GM18502 (cell line): ENCODE measurements around the gene SARM1.

Source experiments
- ATAC-seq: cut with Tn5 transposase; IDR thresholded peaks from one replicate; pipeline ENCODE4 v1.9.1; 2021; ENCODE audit warnings: mild to moderate bottlenecking; ENCODE audit not compliant: unreplicated experiment, poor library complexity

The SARM1 gene

DNA sequence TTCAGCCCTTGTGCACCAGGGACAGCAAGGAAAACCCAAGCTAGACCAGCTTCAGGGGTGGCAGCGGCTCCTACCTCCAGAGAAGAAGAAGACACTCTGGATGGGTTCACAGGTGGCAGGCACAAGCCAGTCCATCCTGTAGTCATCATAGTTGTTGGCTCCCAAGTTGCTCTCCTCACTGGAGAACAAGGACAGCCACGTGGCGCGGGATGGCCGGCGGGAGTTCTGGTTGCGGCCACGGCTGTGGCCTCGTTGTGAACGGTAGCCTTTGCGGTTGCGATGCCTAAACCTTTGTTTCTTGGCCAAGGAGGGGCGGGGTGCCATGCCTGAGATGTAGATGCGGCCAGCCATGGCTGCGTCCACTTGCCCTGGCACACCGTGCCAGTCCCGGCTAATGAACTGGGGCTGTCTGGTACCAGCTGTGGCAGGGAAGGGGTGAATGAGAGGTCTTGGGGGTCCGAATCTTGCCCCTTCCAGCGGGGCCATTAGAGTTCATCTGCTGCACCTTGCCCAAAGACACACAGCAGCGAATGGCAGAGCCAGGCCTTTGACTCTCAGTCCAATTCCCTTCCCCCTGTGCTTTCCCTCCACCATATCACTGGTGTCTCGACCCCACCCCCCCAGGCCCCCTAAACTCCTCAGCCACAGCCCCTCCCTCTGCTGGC lies 3.7 kb upstream of the SARM1 start:
- ATAC-seq: no peak

DNA sequence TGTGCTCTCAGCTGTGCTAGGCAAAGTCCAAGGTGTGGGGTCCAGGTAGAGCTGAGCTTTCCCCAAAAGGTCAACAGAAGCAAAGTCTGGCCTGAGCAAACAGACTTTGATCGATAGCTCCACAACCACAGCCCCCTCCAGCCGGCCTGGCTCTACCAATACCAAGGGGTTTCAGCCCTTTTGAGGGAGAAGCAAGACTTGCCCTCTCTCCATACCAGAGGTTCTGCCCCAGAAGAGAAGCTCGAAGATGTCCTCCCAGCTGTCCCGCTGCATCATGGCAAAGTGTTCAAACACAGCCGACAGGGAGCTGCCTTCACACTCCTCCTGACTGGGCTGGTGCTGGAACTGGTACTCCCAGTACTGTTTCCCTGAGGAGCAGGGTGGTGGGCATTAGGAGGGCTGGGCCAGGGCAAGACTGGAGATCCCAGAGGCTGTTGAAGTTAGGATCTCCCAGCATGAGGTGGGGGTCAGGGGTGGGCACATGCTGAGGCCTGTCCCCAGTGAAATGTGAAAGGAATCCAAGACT lies 3.1 kb upstream of the SARM1 start:
- no peak for ATAC-seq

GRCh38 chr17:28368915-28369683 lies 2.4 kb upstream of the SARM1 start:
- ATAC-seq: no peak

DNA sequence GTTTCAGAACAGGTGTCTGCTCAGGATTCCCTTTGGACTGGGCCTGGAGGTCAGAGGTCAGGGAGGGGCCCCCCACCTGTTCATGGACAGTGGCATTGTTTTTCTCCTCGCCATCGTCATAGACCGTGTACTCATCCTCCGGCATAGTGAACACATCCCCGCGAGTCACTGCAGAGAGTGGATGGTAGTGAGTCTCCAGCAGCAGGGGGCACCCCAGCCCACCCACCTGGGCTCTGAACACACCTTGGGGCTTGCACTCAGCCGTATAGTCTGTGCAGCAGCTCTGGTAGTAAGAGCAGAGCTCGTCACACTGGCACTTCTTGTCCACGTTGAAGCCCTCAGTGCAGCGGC lies 1.8 kb upstream of the SARM1 start:
- ATAC-seq: no peak

- no peak for ATAC-seq
Observed at GRCh38 chr17:28370035-28370743, 1.3 kb upstream of the SARM1 start, which contains the start of gene VTN. VTN (minus strand) TSS chr17:28370307; CDS start chr17:28370203, 104 bp downstream.

DNA sequence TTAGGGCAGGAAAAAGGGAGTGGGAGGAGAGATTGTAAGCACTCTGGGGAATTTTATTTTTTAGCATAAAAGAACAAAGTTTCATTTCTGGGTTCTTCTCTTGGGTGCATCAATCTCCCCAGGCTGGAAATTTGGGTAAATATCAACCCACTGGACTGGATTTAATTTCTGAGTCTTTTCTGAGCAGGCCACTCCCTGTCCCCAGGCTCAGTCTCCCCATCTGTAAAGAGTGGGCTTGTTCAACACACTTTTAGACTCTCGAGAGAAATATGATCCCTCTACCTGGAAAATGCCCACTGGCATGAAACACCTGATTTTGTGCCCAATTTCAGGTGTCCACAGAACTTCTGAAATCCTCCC lies 770 bp upstream of the SARM1 start:
- no peak for ATAC-seq

GRCh38 chr17:28372203-28372944 lies 880 bp downstream of the SARM1 start:
- ATAC-seq: peak; percentile 23

- no peak for ATAC-seq
Observed at GRCh38 chr17:28372945-28373274, 1.4 kb downstream of the SARM1 start.

DNA sequence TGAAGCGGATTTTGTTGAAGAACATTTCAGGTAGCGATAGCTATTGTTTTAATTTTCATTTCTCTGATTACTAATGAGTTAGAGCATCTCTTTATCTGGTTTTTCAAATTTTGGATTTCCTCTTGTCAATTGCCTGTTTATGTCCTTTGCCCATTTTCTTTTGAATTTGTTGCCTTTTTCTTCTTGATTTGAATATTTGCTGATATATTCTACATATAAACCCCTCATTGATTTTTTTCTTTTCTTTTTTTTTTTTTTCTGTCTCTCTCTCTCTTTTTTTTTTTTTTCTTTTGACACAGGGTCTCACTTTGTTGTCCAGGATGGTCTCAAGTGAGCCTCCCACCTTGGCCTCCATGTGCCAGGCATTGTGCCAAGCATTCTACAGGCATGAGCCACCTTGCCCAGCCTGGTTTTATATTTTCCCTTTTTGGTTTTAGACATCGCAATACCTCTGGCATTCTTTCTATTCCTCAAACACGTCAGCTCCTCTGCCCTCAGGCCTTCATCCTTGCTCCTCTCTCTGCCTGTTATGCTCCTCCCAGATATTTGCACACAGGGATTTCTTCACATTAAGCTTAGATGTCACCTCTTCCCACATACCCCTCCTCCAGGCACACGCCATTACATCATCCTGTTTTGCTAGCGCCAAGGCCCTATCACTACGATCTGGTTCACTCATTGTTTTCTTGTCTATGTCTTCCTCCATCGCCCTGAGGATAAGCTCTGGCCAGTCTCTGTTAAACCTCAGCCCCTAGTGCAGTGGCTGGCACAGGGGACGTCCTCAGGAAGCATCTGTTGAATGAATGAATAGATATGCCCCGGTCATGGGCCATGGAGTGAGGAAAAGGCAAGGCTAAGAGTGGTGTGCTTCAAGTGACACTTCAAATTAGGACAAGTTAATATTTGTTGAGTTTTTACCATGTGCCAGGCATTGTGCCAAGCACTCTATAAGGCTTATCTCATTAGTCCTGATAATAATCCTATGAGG lies 8.6 kb downstream of the SARM1 start:
- no peak for ATAC-seq

DNA sequence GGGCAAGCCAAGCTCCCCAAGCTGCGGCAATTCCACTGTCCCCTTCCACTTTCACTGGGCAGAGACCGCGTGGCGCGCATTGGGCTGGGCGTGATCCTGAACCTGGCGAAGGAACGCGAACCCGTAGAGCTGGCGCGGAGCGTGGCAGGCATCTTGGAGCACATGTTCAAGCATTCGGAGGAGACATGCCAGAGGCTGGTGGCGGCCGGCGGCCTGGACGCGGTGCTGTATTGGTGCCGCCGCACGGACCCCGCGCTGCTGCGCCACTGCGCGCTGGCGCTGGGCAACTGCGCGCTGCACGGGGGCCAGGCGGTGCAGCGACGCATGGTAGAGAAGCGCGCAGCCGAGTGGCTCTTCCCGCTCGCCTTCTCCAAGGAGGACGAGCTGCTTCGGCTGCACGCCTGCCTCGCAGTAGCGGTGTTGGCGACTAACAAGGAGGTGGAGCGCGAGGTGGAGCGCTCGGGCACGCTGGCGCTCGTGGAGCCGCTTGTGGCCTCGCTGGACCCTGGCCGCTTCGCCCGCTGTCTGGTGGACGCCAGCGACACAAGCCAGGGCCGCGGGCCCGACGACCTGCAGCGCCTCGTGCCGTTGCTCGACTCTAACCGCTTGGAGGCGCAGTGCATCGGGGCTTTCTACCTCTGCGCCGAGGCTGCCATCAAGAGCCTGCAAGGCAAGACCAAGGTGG lies 9.8 kb downstream of the SARM1 start:
- no peak for ATAC-seq

GRCh38 chr17:28384281-28385036 lies 13.0 kb downstream of the SARM1 start:
- ATAC-seq: peak; percentile 81

- peak; percentile 43 for ATAC-seq
Observed at GRCh38 chr17:28385037-28385400, 13.5 kb downstream of the SARM1 start.

DNA sequence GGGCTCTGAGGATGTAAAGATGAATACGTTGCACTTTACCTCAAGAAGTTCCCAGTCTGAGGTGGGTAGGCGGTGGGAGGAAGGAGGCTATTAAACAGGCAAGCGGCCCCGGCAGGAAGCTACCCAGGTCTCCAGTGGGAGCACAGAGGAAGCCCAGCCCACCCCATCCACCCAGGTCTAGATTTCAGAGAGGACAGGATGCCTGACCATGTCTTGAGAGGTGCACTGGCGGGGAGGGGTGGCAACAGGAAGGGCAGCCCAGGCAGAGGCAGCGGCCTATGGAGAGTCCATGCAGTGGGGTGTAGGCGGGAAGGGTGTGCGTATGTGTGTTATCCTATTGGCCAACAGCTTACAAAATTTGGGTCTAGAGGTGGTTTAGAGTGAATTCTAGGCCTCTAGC lies 13.9 kb downstream of the SARM1 start:
- no peak for ATAC-seq

GRCh38 chr17:28386391-28386790 lies 14.9 kb downstream of the SARM1 start:
- no peak for ATAC-seq

GRCh38 chr17:28388106-28388505 lies 16.6 kb downstream of the SARM1 start:
- no peak for ATAC-seq

DNA sequence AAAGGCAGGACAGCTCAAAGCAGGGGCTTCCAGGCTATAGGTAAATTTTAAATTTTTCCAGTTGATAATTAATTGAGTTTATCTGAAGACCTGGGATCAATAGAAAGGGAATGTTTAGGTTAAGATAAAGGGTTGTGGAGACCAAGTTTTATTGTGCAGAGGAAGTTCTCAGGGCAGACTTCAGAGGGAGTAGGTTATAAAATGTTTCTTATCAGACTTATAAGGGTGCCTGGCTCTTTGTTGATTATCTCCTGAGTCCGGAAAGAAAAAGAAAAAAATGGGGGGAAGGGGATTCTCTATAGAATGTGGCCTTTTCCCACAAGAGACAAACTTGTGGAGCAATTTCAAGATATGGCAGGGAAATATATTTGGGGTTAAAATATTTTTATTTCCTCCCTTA lies 18.6 kb downstream of the SARM1 start:
- no peak for ATAC-seq

DNA sequence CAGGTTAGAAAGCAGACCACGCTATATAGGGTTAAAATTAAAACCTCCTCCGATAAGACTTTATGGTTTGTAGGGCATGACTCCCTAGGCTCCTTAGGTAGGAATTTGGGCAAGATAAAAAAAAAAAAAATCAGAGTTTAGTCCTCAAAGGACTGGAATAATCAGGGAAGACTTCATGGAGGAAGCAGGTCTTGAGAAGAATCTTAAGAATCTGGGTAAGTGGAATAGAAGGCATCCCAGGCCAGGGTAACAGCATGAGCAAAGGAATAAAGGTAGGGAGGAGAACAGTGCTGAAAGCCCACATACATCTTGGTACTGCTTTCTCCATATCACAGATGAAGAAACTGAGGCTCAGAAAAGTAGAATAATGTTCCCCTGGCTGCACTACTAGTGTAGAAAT lies 19.1 kb downstream of the SARM1 start:
- no peak for ATAC-seq

DNA sequence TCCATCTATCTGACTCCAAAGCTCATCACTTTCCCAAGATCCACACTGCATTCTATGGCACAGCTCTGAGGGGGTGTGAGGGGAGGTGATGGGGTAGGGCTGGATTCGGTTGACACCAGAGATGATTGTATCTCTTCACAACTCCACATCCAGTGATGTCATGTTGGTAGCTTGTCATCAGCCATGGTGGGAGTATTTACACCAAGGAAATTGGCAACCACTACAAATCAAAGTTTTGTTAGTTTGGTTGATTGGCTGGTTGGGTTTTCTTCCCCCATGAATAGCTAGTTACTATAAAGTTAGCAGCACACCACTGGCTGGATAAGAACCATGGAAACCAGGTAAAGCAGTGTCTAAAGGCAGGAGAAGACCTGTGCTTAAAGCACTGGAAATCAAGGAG lies 19.5 kb downstream of the SARM1 start:
- ATAC-seq: no peak
